ENCODE measurements around the gene TMEM38B. TPM values are rescaled to one million over a fixed set of nuclear protein-coding genes. Genes with fewer than 3 reads are reported as not detected.

The TMEM38B gene
- total RNA-seq, 3 donors from 2014 or later (not counting 1 experiment from before 2014, with no cell fraction given) = 5.7 to 8.0 (median 8.0) TPM

- Histone ChIP-seq H3K27ac (ENCODE audit: low read length) (no peak overlapping the region), H3K36me3 (ENCODE audit: control insufficient read depth, insufficient read depth, low read length) (no peaks in the 10 kb centered on the region), H3K27me3 (ENCODE audit: control insufficient read depth, insufficient read depth, low read length) (peaks cover 13% of the 10 kb centered on the region), H3K4me1 (ENCODE audit: control insufficient read depth, insufficient read depth, low read length) (peaks cover 18% of the 10 kb centered on the region), H3K4me3 (ENCODE audit: low read length) (no peak overlapping the region), H3K9me3 (ENCODE audit: control insufficient read depth, insufficient read depth, low read length) (no peaks in the 10 kb centered on the region)
- DNase-seq (no peak), ATAC-seq (no peak)
- Mint-ChIP-seq H3K9me3 (no peaks in the 10 kb centered on the region), H3K4me1 (peaks cover 9% of the 10 kb centered on the region in 2 donors), H3K27ac (no peak overlapping the region), H3K27me3 (ENCODE audit: low read depth in 2 of 2) (peaks cover 27 to 34% of the 10 kb centered on the region in 2 donors), H3K4me3 (no peak overlapping the region), H3K36me3 (no peaks in the 10 kb centered on the region)
- 91% methylated on average over 4 of the region's 4 CpGs for WGBS (ENCODE audit: insufficient coverage)
- intact Hi-C loops (cut with micrococcal nuclease) = no loop called here
- no peak for TF ChIP-seq CTCF (IDR thresholded peaks at IDR 0.05)
Observed at GRCh38 chr9:105661011-105661410, 33.3 kb upstream of the TMEM38B start.

DNA sequence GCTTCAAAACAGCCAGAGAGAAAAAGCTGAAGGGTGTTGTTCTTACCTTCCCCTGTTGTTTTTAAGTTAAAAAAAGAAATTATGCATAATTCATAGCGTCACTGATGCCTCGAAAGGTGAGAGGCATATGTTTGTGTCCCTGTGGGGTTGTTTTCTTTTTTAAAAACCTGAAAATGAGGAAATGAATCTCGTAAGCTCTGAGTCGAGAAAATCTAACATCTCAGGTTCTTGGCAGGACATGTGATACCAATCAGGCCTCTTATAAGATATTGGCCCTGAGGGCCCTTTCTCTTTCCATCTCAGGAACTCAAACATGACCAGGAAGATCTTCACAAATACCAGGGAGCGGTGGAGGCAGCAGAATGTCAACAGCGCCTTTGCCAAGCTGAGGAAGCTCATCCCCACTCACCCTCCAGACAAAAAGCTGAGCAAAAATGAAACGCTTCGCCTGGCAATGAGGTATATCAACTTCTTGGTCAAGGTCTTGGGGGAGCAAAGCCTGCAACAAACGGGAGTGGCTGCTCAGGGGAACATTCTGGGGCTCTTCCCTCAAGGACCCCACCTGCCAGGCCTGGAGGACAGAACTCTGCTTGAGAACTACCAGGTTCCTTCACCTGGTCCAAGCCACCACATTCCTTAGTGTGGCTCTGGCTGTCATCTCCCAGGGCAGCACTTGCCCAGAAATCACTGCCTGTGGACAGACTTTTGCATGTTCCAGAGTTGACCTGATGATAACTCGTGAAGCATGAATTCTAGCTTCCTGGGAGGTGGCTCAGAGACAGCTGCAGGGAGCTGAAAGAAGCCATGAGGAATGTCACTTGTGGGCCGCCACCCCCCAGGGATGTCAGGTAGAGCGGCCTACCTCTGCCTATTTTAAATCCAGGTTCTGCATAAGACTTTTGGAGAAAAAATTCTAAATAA is 31.9 kb upstream of the TMEM38B start, which contains the start of gene TAL2:
Gene TAL2, plus strand, starts transcription at position 274 of the 921 bp plus-strand sequence. Its CDS starts 40 bp downstream, at position 314.
- Mint-ChIP-seq H3K9me3 (no peaks in the 10 kb centered on the region), H3K4me3 (no peak within 1 kb of the TSS), H3K27ac (no peak within 1 kb of the TSS), H3K36me3 (no peaks in the 10 kb centered on the region), H3K4me1 (no peaks in the 10 kb centered on the region), H3K27me3 (ENCODE audit: low read depth in 2 of 2) (peaks cover 22 to 24% of the 10 kb centered on the region in 2 donors)
- no peak for TF ChIP-seq CTCF (IDR thresholded peaks at IDR 0.05)
- no peaks in the 10 kb centered on the region for H3K36me3 ChIP-seq (ENCODE audit: control insufficient read depth, insufficient read depth, low read length)
- H3K9me3 ChIP-seq (ENCODE audit: control insufficient read depth, insufficient read depth, low read length) = no peaks in the 10 kb centered on the region
- 78% methylated on average over 12 of the region's 12 CpGs for WGBS (ENCODE audit: insufficient coverage)
- no peak for ATAC-seq
- no peak within 1 kb of the TSS for H3K4me3 ChIP-seq (ENCODE audit: low read length)
- H3K27me3 ChIP-seq (ENCODE audit: control insufficient read depth, insufficient read depth, low read length) = peaks cover 4% of the 10 kb centered on the region
- peaks cover 7% of the 10 kb centered on the region for H3K4me1 ChIP-seq (ENCODE audit: control insufficient read depth, insufficient read depth, low read length)
- intact Hi-C loops (cut with micrococcal nuclease) = no loop called here
- no peak for DNase-seq
- H3K27ac ChIP-seq (ENCODE audit: low read length) = peak within 1 kb of the TSS; percentile 19

DNA sequence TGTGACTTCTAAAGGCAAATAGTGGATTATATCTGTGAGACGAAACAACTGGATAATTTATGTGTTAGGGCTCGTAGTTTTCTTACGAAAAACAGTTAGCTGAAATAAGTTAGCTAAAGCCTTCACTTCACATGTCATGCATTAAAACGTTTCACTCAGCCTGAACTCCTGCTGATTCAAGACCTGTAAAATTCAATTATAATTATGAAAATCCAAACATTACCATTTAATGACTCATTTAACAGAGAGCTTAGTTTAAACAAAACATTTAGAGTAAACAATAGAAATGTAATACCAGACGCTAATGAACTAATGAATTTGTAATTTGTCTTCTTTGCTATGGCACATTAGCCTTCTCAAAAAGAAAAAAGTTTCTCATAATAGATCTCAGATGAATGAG is 30.4 kb upstream of the TMEM38B start:
- WGBS (ENCODE audit: insufficient coverage) = 94% methylated on average over 4 of the region's 5 CpGs
- no peak for TF ChIP-seq CTCF (IDR thresholded peaks at IDR 0.05)
- Mint-ChIP-seq H3K27ac (no peak overlapping the region), H3K27me3 (ENCODE audit: low read depth in 2 of 2) (peaks cover 14 to 15% of the 10 kb centered on the region in 2 donors), H3K4me3 (no peak overlapping the region), H3K36me3 (no peaks in the 10 kb centered on the region), H3K4me1 (no peaks in the 10 kb centered on the region), H3K9me3 (no peaks in the 10 kb centered on the region)
- H3K36me3 ChIP-seq (ENCODE audit: control insufficient read depth, insufficient read depth, low read length) = no peaks in the 10 kb centered on the region
- DNase-seq (no peak), ATAC-seq (no peak)
- H3K4me1 ChIP-seq (ENCODE audit: control insufficient read depth, insufficient read depth, low read length) = peaks cover 7% of the 10 kb centered on the region
- no peak overlapping the region for H3K4me3 ChIP-seq (ENCODE audit: low read length)
- H3K27ac ChIP-seq (ENCODE audit: low read length) = no peak overlapping the region
- H3K9me3 ChIP-seq (ENCODE audit: control insufficient read depth, insufficient read depth, low read length) = no peaks in the 10 kb centered on the region
- intact Hi-C loops (cut with micrococcal nuclease) = no loop called here
- no peaks in the 10 kb centered on the region for H3K27me3 ChIP-seq (ENCODE audit: control insufficient read depth, insufficient read depth, low read length)

All from natural killer cell (primary cell).